ENCODE measurements around the gene PODXL2.
"Not testable (repeated sequence)": the region's sequence is repeated elsewhere in the genome, so short reads cannot be mapped to it uniquely, and the experiment has no call there.

PODXL2 gene

GRCh38 chr3:127630811-127631714 is 2.1 kb downstream of the PODXL2 start:
- DNase-seq, result peak; percentile 9

- no peak for DNase-seq
Measured at GRCh38 chr3:127632035-127632820, 3.2 kb downstream of the PODXL2 start.

GRCh38 chr3:127634653-127635052 is 5.7 kb downstream of the PODXL2 start:
- no peak for DNase-seq

GRCh38 chr3:127637546-127637945 is 8.6 kb downstream of the PODXL2 start:
- no peak for DNase-seq

- DNase-seq, result no peak
Measured at GRCh38 chr3:127637971-127638370, 9.0 kb downstream of the PODXL2 start.

- DNase-seq, result no peak
Measured at GRCh38 chr3:127639173-127640041, 10.4 kb downstream of the PODXL2 start.

- DNase-seq, result no peak
Measured at GRCh38 chr3:127640042-127640355, 11.0 kb downstream of the PODXL2 start.

GRCh38 chr3:127644641-127645370 is 15.8 kb downstream of the PODXL2 start:
- no peak for DNase-seq

GRCh38 chr3:127645371-127646015 is 16.5 kb downstream of the PODXL2 start:
- DNase-seq, result no peak

GRCh38 chr3:127646501-127647046 is 17.6 kb downstream of the PODXL2 start:
- DNase-seq, result no peak

- DNase-seq, result no peak
Measured at GRCh38 chr3:127647166-127647844, 18.3 kb downstream of the PODXL2 start.

GRCh38 chr3:127647845-127648204 is 18.8 kb downstream of the PODXL2 start:
- DNase-seq, result no peak

GRCh38 chr3:127650236-127650635 is 21.3 kb downstream of the PODXL2 start:
- no peak for DNase-seq

GRCh38 chr3:127651516-127652172 is 22.7 kb downstream of the PODXL2 start:
- DNase-seq, result no peak

- DNase-seq, result no peak
Measured at GRCh38 chr3:127652246-127652995, 23.4 kb downstream of the PODXL2 start.

GRCh38 chr3:127654374-127654773 is 25.4 kb downstream of the PODXL2 start:
- no peak for DNase-seq

GRCh38 chr3:127654993-127655392 is 26.0 kb downstream of the PODXL2 start:
- DNase-seq, result not testable (repeated sequence)

GRCh38 chr3:127655641-127656040 is 26.7 kb downstream of the PODXL2 start:
- DNase-seq, result no peak

GRCh38 chr3:127656906-127657305 is 27.9 kb downstream of the PODXL2 start:
- no peak for DNase-seq

GRCh38 chr3:127658234-127658633 is 29.2 kb downstream of the PODXL2 start:
- no peak for DNase-seq

All from NCI-H510A treated with DMSO at 0.1 percent for 48 hours (cell line).